ENCODE data around the gene CDKAL1.

DNA sequence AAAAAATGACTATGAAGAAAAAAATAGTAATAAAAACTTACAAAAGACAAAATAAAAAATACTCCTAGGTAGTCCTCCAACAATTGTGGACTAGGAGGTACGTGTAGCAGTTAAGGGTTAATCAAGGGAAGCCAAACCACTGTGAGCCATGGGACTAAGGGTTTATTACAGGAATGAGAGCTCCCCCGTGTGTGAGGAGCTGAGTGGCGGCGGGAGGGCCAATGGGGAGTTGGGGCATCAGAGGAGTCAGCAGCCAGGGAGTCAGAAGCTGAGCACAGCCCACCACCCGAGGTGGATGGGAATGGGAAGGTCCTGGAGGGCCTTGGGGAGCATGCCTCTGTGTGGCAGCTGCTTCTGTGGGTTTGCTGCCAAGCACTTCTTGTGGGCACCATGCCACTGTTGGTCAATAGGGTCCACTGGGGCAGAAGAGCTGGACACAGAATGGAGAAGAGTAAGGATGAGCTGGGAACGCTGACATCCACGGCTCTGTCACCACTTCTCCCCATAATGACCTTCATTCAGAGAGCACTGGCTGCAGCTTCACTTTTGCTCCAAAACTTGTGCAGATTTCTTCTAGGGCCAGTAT lies 373.3 kb downstream of the CDKAL1 start:
- TF ChIP-seq CTCF (IDR thresholded peaks at IDR 0.05) = no peak
- TF ChIP-seq CREB1 (CRISPR knock-in tag; IDR thresholded peaks at IDR 0.05) = no peak
- TF ChIP-seq E2F4 (CRISPR knock-in tag; IDR thresholded peaks at IDR 0.05; ENCODE audit: borderline replicate concordance, low read depth) = no peak
- no peak for TF ChIP-seq ATF3 (CRISPR knock-in tag; conservative IDR thresholded peaks at IDR 0.05)
- no peak for TF ChIP-seq ZNF121 (CRISPR knock-in tag; IDR thresholded peaks at IDR 0.05)
- no peak for TF ChIP-seq FOXK1 (CRISPR knock-in tag; IDR thresholded peaks at IDR 0.05)
- TF ChIP-seq ARID4B (CRISPR knock-in tag; IDR thresholded peaks at IDR 0.05; ENCODE audit: borderline replicate concordance) = no peak
- TF ChIP-seq TEAD4 (CRISPR knock-in tag; IDR thresholded peaks at IDR 0.05) = no peak
- no peak for TF ChIP-seq ZNF232 (CRISPR knock-in tag; IDR thresholded peaks at IDR 0.05)
- no peak for TF ChIP-seq MYBL2 (CRISPR knock-in tag; IDR thresholded peaks at IDR 0.05)
- no peak for TF ChIP-seq JUN (CRISPR knock-in tag; IDR thresholded peaks at IDR 0.05)
- no peak for TF ChIP-seq ZNF671 (CRISPR knock-in tag; IDR thresholded peaks at IDR 0.05)
- TF ChIP-seq GABPB1 (CRISPR knock-in tag; IDR thresholded peaks at IDR 0.05) = no peak
